DND-41 (cell line): ENCODE measurements around the gene GPR55.

ENCODE experiments used
- EZH2 ChIP-seq: IDR thresholded peaks from 3 replicates; pipeline ENCODE4 v1.6.1; 2012; ENCODE audit warnings: borderline replicate concordance, low read depth, mild to moderate bottlenecking, moderate library complexity, low read length, inconsistent platforms; ENCODE audit not compliant: severe bottlenecking
- TF ChIP-seq, protein P1 (sequence below): IDR thresholded peaks from 2 replicates; pipeline ENCODE4 v1.5.1; 2012; ENCODE audit warnings: borderline replicate concordance, low read length, moderate library complexity, mild to moderate bottlenecking; ENCODE audit not compliant: poor library complexity, severe bottlenecking; ENCODE audit errors: extremely low read depth

DNA sequence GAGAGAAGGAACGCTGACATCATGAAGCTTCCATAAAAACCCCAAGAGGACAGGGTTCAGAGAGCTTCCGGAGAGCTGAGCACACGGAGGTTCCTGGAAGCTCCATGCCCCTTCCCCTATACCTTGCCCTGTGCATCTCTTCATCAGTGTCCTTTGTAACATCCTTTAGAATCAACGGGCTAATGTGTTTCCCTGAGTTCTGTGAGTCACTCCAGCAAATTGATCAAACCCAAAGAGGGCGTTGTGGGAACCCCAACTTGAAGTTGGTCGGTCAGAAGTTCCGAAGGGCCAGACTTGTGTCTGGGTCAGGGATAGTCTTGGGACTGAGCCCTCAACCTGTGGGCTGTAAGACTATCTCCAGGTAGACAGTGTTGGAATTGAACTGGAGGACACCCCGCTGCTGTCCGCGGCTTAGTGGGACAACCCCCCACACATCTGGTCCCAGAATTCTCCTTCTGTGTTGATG lies 25.9 kb upstream of the GPR55 start:
- TF ChIP-seq, protein P1, sequence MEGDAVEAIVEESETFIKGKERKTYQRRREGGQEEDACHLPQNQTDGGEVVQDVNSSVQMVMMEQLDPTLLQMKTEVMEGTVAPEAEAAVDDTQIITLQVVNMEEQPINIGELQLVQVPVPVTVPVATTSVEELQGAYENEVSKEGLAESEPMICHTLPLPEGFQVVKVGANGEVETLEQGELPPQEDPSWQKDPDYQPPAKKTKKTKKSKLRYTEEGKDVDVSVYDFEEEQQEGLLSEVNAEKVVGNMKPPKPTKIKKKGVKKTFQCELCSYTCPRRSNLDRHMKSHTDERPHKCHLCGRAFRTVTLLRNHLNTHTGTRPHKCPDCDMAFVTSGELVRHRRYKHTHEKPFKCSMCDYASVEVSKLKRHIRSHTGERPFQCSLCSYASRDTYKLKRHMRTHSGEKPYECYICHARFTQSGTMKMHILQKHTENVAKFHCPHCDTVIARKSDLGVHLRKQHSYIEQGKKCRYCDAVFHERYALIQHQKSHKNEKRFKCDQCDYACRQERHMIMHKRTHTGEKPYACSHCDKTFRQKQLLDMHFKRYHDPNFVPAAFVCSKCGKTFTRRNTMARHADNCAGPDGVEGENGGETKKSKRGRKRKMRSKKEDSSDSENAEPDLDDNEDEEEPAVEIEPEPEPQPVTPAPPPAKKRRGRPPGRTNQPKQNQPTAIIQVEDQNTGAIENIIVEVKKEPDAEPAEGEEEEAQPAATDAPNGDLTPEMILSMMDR, result no peak
- no peak for TF ChIP-seq EZH2
